NCI-H2029 treated with DMSO at 0.1 percent for 48 hours (cell line): Measurements from ENCODE around the gene SOWAHC.
"Not testable (repeated sequence)": the region's sequence is repeated elsewhere in the genome, so short reads cannot be mapped to it uniquely, and the experiment has no call there.

Source experiments
- DNase-seq: peaks from one replicate; lab custom pipeline; 2025; lab: John Stamatoyannopoulos, UW

The SOWAHC gene

GRCh38 chr2:109613922-109614714, at the start of gene SOWAHC, which contains the start of gene SEPTIN10:
SOWAHC (plus strand) TSS chr2:109614364; CDS start chr2:109614490, 126 bp downstream.
SEPTIN10 (minus strand) TSS chr2:109613966; CDS start chr2:109613827, 139 bp downstream.
- DNase-seq, result peak; percentile 77

DNA sequence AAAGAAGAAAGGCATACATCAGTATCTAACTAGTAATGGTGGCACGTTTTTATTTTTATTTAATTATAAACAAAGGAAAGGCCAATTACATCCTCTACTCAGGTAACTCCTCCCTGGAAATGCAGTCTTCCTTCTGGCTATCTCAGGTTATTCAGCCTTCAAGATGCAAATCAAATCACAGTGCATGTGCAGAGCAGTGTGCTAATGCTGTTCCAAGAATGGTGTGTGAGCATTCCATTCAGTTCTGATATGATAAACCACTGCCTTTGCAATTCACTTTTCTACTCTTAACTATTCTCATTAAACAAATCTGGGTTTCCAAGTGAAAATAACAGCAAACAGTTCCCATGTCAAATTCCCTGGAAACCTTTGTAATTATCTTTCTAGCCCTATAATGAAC, 38.8 kb upstream of the SOWAHC start:
- no peak for DNase-seq

DNA sequence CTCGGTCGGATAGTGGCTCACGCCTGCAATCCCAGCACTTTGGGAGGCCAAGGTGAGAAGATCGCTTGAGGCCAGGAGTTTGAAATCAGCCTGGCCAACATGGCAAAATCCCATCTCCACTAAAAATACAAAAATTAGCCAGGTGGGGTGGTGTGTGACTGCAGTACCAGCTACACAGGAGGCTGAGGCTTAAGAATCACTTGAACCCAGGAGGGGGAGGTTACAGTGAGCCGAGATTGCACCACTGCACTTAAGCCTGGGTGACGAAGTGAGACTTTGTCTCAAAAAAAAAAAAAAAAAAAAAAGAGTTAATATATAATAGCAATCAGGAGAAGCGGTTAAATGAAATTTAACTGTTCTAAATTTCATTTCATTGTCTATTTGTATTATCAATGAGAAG, 36.5 kb upstream of the SOWAHC start:
- DNase-seq, result not testable (repeated sequence)

DNA sequence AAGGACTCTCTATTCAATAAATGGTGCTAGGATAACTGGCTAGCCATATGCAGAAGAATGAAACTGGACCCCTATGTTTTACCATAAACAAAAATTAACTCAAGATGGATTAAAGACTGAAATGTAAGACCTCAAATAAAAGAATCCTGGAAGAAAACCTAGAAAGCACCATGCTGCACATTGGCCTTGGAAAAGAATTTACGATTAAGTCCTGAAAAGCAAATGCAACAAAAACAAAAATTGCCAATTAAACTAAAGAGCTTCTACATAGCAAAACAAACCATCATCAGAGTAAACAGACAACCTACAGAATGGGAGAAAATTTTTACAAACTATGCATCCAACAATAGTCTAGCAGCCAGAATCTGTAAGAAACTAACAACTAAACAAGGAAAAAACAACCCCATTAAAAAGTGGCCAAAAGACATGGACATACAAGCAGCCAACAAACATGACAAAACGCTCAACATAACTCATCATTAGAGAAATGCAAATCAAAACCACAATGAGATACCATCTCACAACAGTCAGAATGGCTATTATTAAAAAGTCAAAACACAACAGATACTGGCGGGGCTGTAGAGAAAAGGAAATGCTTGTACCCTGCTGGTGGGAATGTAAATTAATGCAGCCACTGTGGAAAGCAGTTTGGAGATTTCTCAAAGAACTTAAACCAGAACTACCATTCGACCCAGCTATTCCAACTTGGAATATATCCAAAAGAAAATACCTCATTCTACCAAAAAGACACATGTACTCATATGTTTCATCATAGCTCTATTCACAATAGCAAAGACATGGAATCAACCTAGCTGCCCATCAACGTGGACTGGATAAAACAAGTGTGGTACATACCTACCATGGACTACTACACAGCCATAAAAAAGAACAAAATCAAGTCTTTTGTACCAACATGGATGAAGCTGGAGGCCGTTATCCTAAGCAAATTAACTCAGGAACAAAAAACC, 31.0 kb upstream of the SOWAHC start:
- DNase-seq, result no peak

GRCh38 chr2:109586687-109587086, 27.5 kb upstream of the SOWAHC start:
- no peak for DNase-seq

GRCh38 chr2:109591206-109591605, 23.0 kb upstream of the SOWAHC start:
- no peak for DNase-seq

- no peak for DNase-seq
Measured at GRCh38 chr2:109592905-109593304, 21.3 kb upstream of the SOWAHC start.

DNA sequence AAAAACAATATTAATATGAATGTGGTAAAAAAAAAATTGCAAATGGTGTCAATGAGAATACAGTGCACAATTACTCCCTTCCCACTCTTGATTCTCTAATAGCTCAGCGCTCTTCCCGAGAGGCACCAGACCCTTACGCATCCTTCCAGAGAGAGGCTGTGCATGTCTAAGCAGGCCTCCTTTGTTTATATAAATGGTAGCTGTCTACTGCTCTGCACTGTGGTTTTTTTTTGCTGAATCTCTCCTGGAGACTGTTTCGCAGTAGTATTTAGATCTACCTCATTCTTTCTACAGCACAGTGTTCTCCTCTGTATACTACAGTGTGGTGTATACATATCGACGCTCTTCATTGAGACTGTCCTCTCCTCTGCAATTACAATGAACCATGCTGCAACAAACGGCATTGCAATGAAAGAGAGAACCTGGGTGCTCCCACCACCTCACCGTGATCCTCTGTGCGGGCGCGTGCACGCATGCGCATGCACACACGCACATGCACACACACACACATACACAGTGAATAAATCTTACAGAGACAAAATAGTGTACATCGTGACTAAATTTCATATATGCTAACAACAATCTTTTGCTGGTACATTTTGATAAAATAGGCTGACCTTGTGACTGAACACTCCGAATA, 19.8 kb upstream of the SOWAHC start:
- no peak for DNase-seq

GRCh38 chr2:109595644-109596043, 18.5 kb upstream of the SOWAHC start:
- no peak for DNase-seq

DNA sequence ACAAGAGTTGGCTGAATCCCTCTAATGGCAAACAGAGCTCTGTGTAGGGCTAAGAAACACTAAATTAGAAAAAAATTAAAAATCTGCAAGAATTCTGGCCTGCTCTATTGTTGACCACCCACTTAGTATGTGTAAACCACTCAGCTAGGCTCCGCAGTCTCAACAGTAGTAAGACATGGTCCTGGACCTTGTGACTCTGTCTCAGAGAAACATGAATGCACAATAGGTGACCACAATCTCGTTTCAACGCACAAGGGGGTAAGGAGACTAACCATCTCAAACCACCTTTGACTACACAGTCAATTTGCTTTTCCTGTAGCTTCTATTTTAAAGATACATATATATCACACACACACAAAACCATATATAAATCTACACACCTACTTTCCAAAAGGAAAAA, 16.9 kb upstream of the SOWAHC start:
- no peak for DNase-seq

DNA sequence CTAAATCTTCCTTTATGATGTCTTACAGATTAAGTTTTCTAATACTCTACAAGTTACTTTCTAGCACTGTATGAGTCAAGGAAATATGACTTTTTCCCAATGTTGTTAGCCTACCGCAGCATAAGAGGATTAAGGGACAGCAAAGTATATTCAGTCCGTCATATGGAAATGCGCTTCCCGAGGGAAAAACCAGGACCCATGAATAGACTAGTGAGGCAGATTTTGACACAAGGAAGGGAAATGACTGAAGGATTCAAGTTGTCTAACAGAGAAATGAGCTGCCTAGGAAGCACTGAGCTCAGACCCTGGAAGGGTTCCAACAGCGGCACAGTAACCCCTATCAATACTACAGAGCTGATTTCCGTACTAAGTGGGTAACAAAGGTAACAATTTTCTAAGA, 12.4 kb upstream of the SOWAHC start:
- no peak for DNase-seq

GRCh38 chr2:109602617-109603188, 11.5 kb upstream of the SOWAHC start:
- DNase-seq, result no peak

DNA sequence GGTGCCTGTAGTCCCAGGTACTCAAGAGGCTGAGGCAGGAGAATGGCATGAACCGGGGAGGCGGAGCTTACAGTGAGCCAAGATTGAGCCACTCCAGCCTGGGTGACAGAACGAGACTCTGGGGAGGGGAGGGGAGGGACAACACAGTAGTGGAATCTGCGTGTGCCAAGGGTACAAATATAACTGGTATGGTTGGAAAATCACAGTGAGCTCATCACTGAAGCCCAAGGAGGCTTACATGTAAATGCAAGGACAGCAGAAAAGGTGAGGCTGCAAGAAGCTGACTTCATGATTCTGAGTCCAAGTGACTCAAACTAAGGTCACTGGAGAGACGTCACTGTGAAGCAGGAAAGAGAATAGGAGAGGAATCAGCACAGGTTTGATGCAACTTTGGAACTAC, 9.6 kb upstream of the SOWAHC start:
- DNase-seq, result no peak

- DNase-seq, result no peak
Measured at GRCh38 chr2:109607766-109608165, 6.4 kb upstream of the SOWAHC start.

- DNase-seq, result no peak
Measured at GRCh38 chr2:109609352-109610024, 4.7 kb upstream of the SOWAHC start.

DNA sequence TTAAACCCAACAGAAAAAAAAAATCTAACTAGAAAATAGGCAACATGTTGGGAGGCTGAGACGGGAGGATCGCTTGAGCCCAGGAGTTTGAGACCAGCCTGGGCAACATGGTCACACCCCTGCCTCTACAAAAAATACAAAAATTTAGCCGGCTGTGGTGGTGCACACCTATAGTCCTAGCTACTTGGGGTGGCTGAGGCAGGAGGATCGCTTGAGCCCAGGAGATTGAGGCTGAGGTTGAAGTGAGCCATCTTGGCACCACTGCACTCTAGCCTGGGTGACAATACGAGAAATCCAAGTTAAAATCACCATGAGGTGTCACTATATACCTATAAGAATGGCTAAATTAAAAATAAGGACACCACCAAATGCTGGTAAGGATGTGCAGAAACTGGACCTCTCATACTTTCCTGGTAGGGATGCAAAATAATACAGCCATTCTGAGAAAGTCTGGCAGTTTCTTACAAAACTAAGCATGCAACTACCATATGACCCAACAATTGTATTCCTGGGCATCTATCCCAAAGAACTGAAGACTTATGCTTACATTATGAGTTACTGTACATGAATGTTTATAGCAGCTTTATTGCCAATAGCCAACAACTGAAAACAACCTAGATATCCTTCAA, 2.6 kb upstream of the SOWAHC start:
- DNase-seq, result peak; percentile 7

GRCh38 chr2:109613081-109613921, 863 bp upstream of the SOWAHC start:
- DNase-seq, result no peak

DNA sequence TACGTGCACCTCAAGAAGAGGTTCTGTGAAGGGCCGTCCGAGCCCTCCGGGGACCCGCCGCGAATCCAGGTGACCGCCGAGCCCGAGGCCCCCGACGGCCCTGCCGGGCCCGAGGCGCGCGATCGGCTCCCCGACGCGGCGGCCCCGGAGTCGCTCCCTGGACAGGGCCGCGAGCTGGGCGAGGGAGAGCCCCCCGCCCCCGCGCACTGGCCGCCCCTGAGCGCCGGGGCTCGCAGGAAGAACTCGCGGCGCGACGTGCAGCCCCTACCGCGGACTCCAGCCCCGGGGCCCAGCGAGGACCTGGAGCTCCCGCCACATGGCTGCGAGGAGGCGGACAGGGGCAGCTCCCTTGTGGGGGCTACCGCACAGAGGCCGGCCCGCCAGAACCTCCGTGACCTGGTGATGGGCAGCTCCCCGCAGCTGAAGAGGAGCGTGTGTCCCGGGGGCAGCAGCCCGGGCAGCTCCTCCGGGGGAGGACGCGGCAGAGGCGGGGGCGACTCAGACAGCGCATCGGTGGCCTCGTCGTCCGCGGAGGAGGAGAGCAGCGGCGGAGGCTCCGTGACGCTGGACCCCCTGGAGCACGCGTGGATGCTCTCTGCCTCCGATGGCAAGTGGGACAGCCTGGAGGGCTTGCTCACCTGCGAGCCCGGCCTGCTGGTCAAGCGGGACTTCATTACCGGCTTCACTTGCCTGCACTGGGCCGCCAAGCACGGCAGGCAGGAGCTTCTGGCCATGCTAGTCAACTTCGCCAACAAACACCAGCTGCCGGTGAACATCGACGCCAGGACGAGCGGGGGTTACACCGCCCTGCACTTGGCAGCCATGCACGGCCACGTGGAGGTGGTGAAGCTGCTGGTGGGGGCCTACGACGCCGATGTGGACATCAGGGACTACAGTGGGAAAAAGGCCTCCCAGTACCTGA, 812 bp downstream of the SOWAHC start:
- no peak for DNase-seq

DNA sequence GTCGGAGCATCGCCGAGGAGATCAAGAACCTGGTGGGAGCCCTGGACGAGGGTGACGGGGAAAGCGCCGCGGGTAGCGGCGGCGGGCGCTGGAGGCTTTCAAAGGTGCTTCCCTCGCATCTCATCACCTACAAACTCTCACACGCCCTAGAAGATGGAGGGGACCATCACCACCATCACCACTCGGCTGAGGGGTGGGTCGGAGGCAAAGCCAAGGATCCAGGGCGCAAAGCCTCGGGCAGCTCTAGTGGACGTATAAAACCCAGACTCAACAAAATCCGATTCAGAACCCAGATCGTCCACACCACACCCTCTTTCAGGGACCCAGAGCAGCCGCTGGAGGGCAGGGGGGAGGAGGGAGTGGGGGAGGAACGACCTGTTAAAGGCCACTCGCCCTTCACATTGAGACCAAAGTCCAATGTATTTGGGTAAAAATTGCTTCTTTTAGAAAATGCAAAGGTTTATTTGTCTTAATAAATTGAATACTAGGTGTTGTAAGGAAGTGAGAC, 1.5 kb downstream of the SOWAHC start:
- no peak for DNase-seq
